HL-60/S4 (cell line): Measurements from ENCODE around the gene PWWP2B.

ENCODE experiments used
- in situ Hi-C: fragments of 300-500 bp; cut with MboI; formaldehyde crosslinking; loops from 2 replicates; pipeline ENCODE4 v1.14.3; 2022; ENCODE audit warnings: low sequenced_read_pairs

PWWP2B gene

GRCh38 chr10:132376394-132376851 is 20.6 kb upstream of the PWWP2B start:
- in situ Hi-C loops, result loop anchor here (10.0 kb wide), 1 partner anchor 152 kb away; no protein-coding TSS in a partner anchor

- in situ Hi-C loops, result loop anchor here (10.0 kb wide), 1 partner anchor 153 kb away; no protein-coding TSS in a partner anchor
Measured at GRCh38 chr10:132377326-132377725, 19.7 kb upstream of the PWWP2B start.

GRCh38 chr10:132379026-132379425 is 18.0 kb upstream of the PWWP2B start:
- in situ Hi-C loops, result loop anchor here (10.0 kb wide), 1 partner anchor 154 kb away; no protein-coding TSS in a partner anchor

GRCh38 chr10:132380986-132381385 is 16.0 kb upstream of the PWWP2B start:
- in situ Hi-C loops, result loop anchor here (10.0 kb wide), 1 partner anchor 254 kb away; no protein-coding TSS in a partner anchor

- in situ Hi-C loops, result loop anchor here (10.0 kb wide), 1 partner anchor 253 kb away; no protein-coding TSS in a partner anchor
Measured at GRCh38 chr10:132381741-132382140, 15.3 kb upstream of the PWWP2B start.

- in situ Hi-C loops, result loop anchor here (10.0 kb wide), 1 partner anchor 252 kb away; no protein-coding TSS in a partner anchor
Measured at GRCh38 chr10:132382231-132382922, 14.6 kb upstream of the PWWP2B start.

GRCh38 chr10:132383101-132383500 is 13.9 kb upstream of the PWWP2B start:
- in situ Hi-C loops, result loop anchor here (10.0 kb wide), 1 partner anchor 252 kb away; no protein-coding TSS in a partner anchor

- in situ Hi-C loops, result loop anchor here (10.0 kb wide), 1 partner anchor 251 kb away; no protein-coding TSS in a partner anchor
Measured at GRCh38 chr10:132383751-132384196, 13.2 kb upstream of the PWWP2B start.

- in situ Hi-C loops, result loop anchor here (10.0 kb wide), 1 partner anchor 250 kb away; no protein-coding TSS in a partner anchor
Measured at GRCh38 chr10:132384618-132385388, 12.2 kb upstream of the PWWP2B start.

- in situ Hi-C loops, result loop anchor here (10.0 kb wide), 1 partner anchor 249 kb away; no protein-coding TSS in a partner anchor
Measured at GRCh38 chr10:132385389-132385667, 11.7 kb upstream of the PWWP2B start.

GRCh38 chr10:132385721-132386418 is 11.1 kb upstream of the PWWP2B start:
- in situ Hi-C loops, result loop anchor here (10.0 kb wide), 1 partner anchor 249 kb away; no protein-coding TSS in a partner anchor

GRCh38 chr10:132386419-132386831 is 10.6 kb upstream of the PWWP2B start:
- in situ Hi-C loops, result loop anchor here (10.0 kb wide), 1 partner anchor 248 kb away; no protein-coding TSS in a partner anchor

- in situ Hi-C loops, result loop anchor here (10.0 kb wide), 1 partner anchor 248 kb away; no protein-coding TSS in a partner anchor
Measured at GRCh38 chr10:132386896-132387295, 10.1 kb upstream of the PWWP2B start.

- in situ Hi-C loops, result loop anchor here (10.0 kb wide), 1 partner anchor 247 kb away; no protein-coding TSS in a partner anchor
Measured at GRCh38 chr10:132387764-132388210, 9.2 kb upstream of the PWWP2B start.

GRCh38 chr10:132388891-132389432 is 8.0 kb upstream of the PWWP2B start:
- in situ Hi-C loops, result loop anchor here (10.0 kb wide), 1 partner anchor 246 kb away; no protein-coding TSS in a partner anchor

- in situ Hi-C loops, result loop anchor here (5.0 to 10.0 kb wide), 2 partner anchors 53 to 245 kb away; no protein-coding TSS in a partner anchor
Measured at GRCh38 chr10:132389433-132390169, 7.4 kb upstream of the PWWP2B start.

- in situ Hi-C loops, result loop anchor here (5.0 kb wide), 1 partner anchor 52 kb away; no protein-coding TSS in a partner anchor
Measured at GRCh38 chr10:132390170-132390920, 6.7 kb upstream of the PWWP2B start.

GRCh38 chr10:132390921-132391675 is 5.9 kb upstream of the PWWP2B start:
- in situ Hi-C loops, result loop anchor here (5.0 kb wide), 1 partner anchor 51 kb away; no protein-coding TSS in a partner anchor
